ENCODE measurements around the gene ICE1.
"Not testable (repeated sequence)": the region's sequence is repeated elsewhere in the genome, so short reads cannot be mapped to it uniquely, and the experiment has no call there.

The ICE1 gene

GRCh38 chr5:5437227-5438172, 15.0 kb downstream of the ICE1 start:
- no peak for DNase-seq (ENCODE audit: low read depth, low spot score)

DNA sequence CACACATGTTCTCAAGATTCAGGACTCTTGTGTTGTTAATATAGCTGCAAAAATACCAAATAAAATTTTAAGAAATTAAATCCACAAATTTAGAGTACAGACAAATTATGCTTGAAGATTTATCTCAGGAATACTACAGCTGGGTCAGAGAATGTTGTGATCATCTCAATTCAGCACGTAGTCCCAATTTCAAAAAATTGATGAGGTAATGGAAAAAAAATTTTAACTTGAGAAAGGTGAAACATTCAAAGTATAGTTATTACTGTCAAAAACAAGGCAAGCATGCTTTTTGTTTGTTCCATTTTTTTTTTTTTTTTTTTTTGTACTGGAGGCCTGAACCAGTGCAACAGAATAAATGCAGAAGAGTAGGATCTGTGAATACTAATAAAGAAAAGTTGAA, 29.4 kb downstream of the ICE1 start:
- no peak for DNase-seq (ENCODE audit: low read depth, low spot score)

GRCh38 chr5:5453131-5453530, 30.7 kb downstream of the ICE1 start:
- DNase-seq (ENCODE audit: low read depth, low spot score) = no peak

- no peak for DNase-seq (ENCODE audit: low read depth, low spot score)
Observed at GRCh38 chr5:5454391-5454790, 31.9 kb downstream of the ICE1 start.

DNA sequence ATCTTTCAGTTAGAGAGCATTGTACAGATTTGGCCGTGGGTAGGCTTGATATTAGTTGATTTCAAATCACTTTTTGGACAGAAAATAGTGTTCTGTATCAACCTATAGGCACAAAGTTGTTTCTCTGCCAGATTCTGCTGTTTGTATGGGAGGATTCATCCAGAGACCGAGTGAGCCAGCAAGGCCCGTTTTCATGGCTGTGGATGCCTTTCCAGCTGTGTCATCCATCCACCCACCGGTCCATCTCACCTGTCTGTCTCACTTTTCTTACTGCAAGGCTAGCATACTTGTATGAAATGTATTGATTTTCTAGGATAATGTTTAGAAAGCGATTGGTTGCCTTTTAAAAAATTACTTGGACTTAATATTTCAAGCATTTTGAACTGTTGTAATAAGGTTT, 34.4 kb downstream of the ICE1 start:
- no peak for DNase-seq (ENCODE audit: low read depth, low spot score)

- DNase-seq (ENCODE audit: low read depth, low spot score) = no peak
Observed at GRCh38 chr5:5460311-5460710, 37.8 kb downstream of the ICE1 start.

GRCh38 chr5:5461012-5461411, 38.5 kb downstream of the ICE1 start:
- no peak for DNase-seq (ENCODE audit: low read depth, low spot score)

GRCh38 chr5:5464036-5464715, 41.7 kb downstream of the ICE1 start:
- DNase-seq (ENCODE audit: low read depth, low spot score) = no peak

- DNase-seq (ENCODE audit: low read depth, low spot score) = no peak
Observed at GRCh38 chr5:5466227-5466626, 43.8 kb downstream of the ICE1 start.

- no peak for DNase-seq (ENCODE audit: low read depth, low spot score)
Observed at GRCh38 chr5:5467737-5468136, 45.3 kb downstream of the ICE1 start.

- no peak for DNase-seq (ENCODE audit: low read depth, low spot score)
Observed at GRCh38 chr5:5470933-5471332, 48.5 kb downstream of the ICE1 start.

DNA sequence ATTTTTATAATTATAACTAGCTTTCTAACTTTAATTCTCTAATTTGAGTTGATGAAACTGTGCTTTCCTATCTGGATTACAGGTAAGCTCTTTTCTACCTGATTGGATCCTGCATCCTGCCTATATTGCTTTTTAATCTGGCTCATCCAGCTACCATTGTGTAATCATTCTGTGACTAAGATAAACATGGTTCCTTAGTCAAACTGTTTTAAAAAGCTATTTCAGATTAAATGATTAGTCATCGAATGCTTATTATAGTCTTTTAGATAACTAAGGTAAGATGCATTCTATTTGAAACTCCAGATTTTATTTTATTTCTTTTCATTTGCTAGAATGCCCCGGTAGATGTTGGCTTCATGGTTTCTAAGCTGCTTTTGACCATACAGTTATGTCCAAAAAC, 50.7 kb downstream of the ICE1 start:
- DNase-seq (ENCODE audit: low read depth, low spot score) = no peak

DNA sequence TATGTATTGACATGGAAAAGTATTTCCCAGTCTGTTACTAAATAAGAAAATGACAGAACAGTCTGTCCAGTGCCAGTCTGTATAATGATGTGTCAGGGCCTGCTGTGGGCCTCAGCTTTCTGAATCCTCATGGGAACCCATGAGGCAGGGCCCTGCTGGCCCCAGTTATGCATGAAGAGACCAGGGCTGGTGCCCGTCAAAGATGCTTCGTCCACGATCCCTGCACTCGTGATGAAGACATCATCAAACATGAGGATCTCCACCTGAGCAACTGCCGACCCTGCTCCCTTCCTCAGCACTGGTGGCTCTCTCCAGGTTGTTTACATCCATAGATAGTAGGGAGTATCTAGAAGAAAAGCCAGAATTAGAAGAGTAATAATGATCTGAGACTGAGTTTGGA, 52.5 kb downstream of the ICE1 start:
- no peak for DNase-seq (ENCODE audit: low read depth, low spot score)

DNA sequence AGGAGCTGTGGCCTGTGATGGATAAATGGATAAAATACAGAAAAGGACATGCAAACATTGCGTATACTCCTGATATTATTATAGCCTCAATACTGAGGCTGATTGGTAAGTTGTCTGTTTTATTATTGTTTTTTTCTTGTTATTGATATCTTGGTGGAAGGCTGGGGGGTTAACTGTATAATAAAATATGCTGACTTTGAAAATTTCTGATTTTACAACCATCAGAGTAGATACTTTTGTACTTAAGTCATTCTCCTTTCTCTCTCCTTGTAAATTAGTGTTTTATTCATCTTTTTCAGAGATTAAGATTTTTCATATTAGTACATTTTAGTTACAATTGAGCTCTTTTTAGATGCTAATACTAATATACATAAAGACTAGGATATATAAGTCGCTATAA, 53.5 kb downstream of the ICE1 start:
- no peak for DNase-seq (ENCODE audit: low read depth, low spot score)

DNA sequence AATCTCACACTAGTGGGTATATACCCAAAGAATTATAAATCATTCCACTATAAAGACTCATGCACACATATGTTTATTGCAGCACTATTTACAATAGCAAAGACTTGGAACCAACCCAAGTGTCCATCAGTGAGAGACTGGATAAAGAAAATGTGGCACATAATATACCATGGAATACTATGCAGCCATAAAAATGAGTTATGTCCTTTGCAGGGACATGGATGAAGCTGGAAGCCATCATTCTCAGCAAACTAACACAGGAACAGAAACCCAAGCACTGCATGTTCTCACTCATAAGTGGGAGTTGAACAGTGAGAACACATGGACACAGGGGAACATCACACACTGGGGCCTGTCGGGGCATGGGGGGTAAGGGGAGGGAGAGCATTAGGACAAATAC, 57.1 kb downstream of the ICE1 start:
- not testable (repeated sequence) for DNase-seq (ENCODE audit: low read depth, low spot score)

- no peak for DNase-seq (ENCODE audit: low read depth, low spot score)
Observed at GRCh38 chr5:5480481-5481111, 58.1 kb downstream of the ICE1 start.

DNA sequence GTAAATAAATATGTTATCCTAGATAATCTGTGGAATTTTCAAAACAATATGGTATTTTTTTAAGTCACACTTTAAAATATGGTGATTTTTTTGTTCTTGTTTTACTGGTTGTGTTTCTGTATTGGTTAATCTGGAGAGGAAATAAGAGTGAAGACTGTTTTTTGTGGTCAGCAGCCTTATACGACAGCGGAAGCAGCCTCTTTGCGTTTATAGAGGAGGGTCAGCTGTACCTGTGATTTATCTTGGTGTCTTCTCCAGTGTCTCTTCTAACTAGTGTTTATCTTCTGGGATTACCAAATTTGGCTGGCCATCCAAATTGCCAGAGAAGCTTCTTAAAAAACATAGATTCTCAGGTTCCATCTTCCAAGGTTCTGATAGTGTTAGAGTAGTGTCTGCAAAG, 58.7 kb downstream of the ICE1 start:
- no peak for DNase-seq (ENCODE audit: low read depth, low spot score)

- no peak for DNase-seq (ENCODE audit: low read depth, low spot score)
Observed at GRCh38 chr5:5481633-5482032, 59.2 kb downstream of the ICE1 start.

DNA sequence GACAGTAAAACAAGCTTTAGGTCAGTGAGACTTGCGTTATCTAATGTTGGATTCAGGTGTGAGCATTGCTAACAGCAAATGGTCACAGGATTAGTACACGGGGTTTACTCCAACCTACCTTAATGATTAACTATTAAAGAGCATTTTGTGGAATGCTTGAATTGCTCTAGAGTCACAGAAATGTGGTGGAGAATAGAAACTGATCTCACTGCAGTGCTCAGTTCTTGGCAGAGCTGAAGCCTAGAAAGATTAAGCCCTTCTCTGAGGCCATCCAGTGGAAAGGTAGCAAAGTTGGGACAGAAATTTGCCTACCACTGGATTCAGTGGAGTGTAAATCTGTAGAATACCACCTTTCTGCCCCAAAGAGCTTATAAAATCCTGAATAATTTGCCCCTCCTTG, 60.9 kb downstream of the ICE1 start:
- DNase-seq (ENCODE audit: low read depth, low spot score) = no peak

GRCh38 chr5:5483880-5484598, 61.6 kb downstream of the ICE1 start:
- DNase-seq (ENCODE audit: low read depth, low spot score) = no peak

GRCh38 chr5:5486122-5486521, 63.6 kb downstream of the ICE1 start:
- DNase-seq (ENCODE audit: low read depth, low spot score) = no peak

Measured in brain pericyte (primary cell).